ENCODE results near the gene ZNF41.

ZNF41 gene

DNA sequence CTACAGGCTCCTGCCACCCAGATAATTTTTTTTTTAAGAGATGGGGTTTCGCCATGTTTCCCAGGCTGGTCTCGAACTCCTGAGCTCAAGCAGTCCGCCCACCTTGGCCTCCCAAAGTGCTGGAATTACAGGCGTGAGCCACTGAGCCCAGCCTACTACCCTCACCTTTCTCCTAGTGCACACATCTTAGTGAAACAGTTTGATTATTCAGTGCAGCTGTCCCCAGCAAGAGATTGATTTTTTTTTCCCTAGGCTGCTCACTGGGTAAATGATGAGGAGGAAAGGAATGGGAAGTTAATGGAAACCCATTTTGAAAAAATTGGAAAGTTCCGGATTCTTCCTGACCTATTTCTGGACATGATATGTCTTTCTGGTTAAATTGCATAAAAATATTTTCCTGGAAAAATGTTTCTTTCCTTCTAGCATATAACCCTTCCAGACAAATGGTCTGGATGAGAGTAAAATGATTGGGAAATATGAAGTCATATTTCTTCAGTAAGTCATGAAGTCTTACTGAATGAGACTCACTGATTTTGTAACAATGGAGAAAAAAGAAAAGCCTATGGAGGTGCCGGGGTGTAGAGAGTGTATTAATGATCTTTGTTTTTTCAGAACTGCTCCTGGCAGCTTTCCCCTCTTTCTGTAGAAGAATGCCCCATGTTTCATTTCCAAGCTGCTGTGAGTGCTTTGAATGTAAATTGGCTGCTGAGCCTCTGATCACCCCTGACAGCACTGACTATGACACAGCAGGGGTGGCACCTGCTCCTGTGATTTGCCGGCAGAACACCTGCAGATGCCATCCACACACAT, 19.5 kb upstream of the ZNF41 start:
- Mint-ChIP-seq H3K27me3 (ENCODE audit: low read depth, poor library complexity) (peaks cover 2% of the 10 kb centered on the region), H3K36me3 (ENCODE audit: low read depth) (no peaks in the 10 kb centered on the region), H3K27ac (peak overlapping the region; percentile 31), H3K4me3 (peak overlapping the region; percentile 6), H3K9me3 (peaks cover 56% of the 10 kb centered on the region), H3K4me1 (peaks cover 56% of the 10 kb centered on the region)
- DNase-seq = no peak
- TF ChIP-seq, protein P1, sequence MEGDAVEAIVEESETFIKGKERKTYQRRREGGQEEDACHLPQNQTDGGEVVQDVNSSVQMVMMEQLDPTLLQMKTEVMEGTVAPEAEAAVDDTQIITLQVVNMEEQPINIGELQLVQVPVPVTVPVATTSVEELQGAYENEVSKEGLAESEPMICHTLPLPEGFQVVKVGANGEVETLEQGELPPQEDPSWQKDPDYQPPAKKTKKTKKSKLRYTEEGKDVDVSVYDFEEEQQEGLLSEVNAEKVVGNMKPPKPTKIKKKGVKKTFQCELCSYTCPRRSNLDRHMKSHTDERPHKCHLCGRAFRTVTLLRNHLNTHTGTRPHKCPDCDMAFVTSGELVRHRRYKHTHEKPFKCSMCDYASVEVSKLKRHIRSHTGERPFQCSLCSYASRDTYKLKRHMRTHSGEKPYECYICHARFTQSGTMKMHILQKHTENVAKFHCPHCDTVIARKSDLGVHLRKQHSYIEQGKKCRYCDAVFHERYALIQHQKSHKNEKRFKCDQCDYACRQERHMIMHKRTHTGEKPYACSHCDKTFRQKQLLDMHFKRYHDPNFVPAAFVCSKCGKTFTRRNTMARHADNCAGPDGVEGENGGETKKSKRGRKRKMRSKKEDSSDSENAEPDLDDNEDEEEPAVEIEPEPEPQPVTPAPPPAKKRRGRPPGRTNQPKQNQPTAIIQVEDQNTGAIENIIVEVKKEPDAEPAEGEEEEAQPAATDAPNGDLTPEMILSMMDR (IDR thresholded peaks at IDR 0.05) = no peak

DNA sequence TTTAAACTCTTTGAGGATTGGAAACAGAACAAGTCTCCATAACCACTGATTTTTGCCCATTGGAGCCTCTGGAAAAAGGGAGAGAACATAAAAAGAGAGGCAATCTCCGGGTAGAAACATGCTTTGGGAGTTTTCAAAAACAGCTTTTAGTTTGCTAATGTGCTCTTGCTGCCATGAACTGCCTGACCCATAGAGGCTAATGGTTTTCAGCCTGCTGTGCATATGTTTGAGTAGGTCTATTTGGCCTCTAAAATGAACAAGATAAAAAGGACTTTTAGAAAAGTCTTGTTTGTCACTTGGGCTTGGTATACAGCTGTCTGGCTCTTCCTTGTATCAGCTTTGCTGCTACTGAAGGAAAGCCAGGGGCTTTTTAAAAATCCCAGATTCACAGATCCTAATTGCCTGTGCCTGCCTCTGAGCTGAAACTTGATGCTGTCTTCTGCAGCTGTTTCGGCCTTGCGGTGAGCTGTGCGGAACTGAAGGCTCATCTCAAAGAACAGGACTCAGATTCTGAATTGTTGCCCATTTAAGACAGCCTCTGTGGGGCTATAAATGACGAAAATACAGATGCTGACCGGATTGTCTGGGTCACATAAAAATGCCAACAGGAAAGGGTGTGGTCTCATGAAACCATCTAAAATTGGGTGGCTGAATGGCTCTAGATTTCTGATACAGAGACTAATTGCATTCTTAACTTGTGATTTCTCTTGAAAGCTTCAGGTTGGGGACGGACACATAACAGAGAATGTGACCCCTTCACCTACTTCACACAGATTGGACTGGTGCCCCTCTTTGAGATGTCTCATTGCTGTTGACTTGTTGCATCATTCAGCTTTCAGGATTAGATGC, 18.4 kb upstream of the ZNF41 start:
- Mint-ChIP-seq H3K9me3 (peaks cover 61% of the 10 kb centered on the region), H3K36me3 (ENCODE audit: low read depth) (no peaks in the 10 kb centered on the region), H3K27me3 (ENCODE audit: low read depth, poor library complexity) (peaks cover 2% of the 10 kb centered on the region), H3K27ac (peak overlapping the region; percentile 91), H3K4me1 (peaks cover 60% of the 10 kb centered on the region), H3K4me3 (peak overlapping the region; percentile 16)
- TF ChIP-seq, protein P1 (IDR thresholded peaks at IDR 0.05) = no peak
- DNase-seq = no peak

DNA sequence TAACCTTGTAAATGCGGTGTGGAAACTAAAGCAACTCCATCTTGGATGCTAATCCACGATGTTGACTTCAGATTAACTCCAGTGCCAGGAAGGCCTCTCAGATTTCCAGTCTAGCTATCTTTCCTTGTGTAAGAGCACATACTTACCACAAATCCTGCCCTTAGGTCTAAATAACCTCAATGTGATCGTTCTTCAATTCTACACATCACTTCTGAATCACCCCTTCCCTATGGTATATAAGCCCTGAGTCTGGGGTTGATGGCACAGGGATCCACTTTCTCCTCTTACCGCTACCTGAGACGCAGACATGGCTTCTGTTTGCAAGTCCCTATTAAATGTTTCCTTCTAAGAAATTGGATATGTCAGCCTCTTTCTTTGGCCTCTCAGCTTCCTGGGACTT, 17.5 kb upstream of the ZNF41 start:
- Mint-ChIP-seq H3K9me3 (peaks cover 64% of the 10 kb centered on the region), H3K4me3 (peak overlapping the region; percentile 16), H3K4me1 (peaks cover 60% of the 10 kb centered on the region), H3K36me3 (ENCODE audit: low read depth) (no peaks in the 10 kb centered on the region), H3K27ac (peak overlapping the region; percentile 91), H3K27me3 (ENCODE audit: low read depth, poor library complexity) (peaks cover 2% of the 10 kb centered on the region)
- TF ChIP-seq, protein P1 (IDR thresholded peaks at IDR 0.05) = no peak
- DNase-seq = no peak

DNA sequence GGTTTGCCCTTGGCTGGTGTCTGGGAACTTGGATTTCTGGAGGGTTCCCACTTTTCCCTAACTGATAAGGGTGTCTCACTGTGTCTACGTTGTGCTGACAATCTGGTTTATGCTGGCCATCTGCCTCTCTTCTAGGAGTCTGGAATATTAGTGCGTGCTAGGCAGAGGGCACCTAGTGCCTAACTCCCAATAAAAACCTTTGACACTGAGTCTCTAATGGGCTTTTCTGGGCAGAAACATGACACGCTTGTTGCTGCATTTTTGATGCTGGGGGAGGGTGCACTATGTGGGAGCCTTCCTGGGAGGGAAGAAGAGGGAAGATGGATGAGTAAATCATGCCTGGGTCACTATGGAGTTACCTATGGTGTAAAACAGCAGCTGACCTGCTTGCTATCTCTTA, 16.3 kb upstream of the ZNF41 start:
- peaks cover 7% of the 10 kb centered on the region for H3K36me3 Mint-ChIP-seq (ENCODE audit: low read depth)
- no peaks in the 10 kb centered on the region for H3K27me3 Mint-ChIP-seq (ENCODE audit: low read depth, poor library complexity)
- DNase-seq = no peak
- H3K27ac Mint-ChIP-seq = peak overlapping the region; percentile 91
- H3K4me3 Mint-ChIP-seq = peak overlapping the region; percentile 41
- peaks cover 66% of the 10 kb centered on the region for H3K9me3 Mint-ChIP-seq
- TF ChIP-seq, protein P1 (IDR thresholded peaks at IDR 0.05) = no peak
- H3K4me1 Mint-ChIP-seq = peaks cover 60% of the 10 kb centered on the region

DNA sequence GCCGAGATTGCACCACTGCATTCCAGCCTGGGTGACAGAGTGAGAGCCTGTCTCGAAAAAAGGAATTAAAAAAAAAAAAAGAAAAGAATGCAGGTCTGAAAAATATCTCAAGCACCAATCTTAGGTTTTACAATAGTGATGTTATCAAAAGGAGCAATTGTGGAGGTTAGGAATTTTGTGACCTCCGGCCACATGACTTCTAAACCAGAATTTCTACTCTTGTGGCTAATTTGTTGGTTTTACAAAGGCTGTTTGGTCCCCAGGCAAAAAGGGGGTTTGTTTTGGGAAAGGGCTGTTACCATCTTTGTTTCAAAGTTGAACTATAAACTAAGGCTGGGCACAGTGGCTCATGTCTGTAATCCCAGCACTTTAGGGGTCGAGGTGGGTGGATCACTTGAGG, 15.4 kb upstream of the ZNF41 start:
- Mint-ChIP-seq H3K27ac (no peak overlapping the region), H3K27me3 (ENCODE audit: low read depth, poor library complexity) (no peaks in the 10 kb centered on the region), H3K36me3 (ENCODE audit: low read depth) (peaks cover 9% of the 10 kb centered on the region), H3K9me3 (peaks cover 71% of the 10 kb centered on the region), H3K4me1 (peaks cover 60% of the 10 kb centered on the region), H3K4me3 (no peak overlapping the region)
- TF ChIP-seq, protein P1 (IDR thresholded peaks at IDR 0.05) = no peak
- no peak for DNase-seq
